Kidney (tissue), 14 donors: ENCODE data around the gene HCK. TPM values are rescaled to one million over a fixed set of nuclear protein-coding genes. Genes with fewer than 3 reads are reported as not detected.
"Not testable (repeated sequence)": the region's sequence is repeated elsewhere in the genome, so short reads cannot be mapped to it uniquely, and the experiment has no call there.

Source experiments
- DNase-seq, 5 donors: peaks; one replicate each; pipeline ENCODE4 v3.0.0-alpha.2; 2013 to 2020
- FAIRE-seq: peaks from 2 replicates; lab custom pipeline; 2012; peaks lifted over from hg19 to GRCh38; lab: Jason Lieb, UNC
- H3K27ac ChIP-seq, 2 donors: one replicate each; pipeline ENCODE4 v1.7.0; 2013; ENCODE audit warnings: low read depth in 2 of 2, low read length in 2 of 2, inconsistent platforms in 1 of 2
- H3K27me3 ChIP-seq: one replicate; pipeline ENCODE4 v1.7.1; 2013; ENCODE audit warnings: low read length, inconsistent platforms; ENCODE audit not compliant: control insufficient read depth, insufficient read depth
- H3K36me3 ChIP-seq, 3 donors: one replicate each; pipeline versions ENCODE4 v1.7.0 to v1.7.1; 2013; ENCODE audit warnings: low read length in 3 of 3, control low read depth in 1 of 3, inconsistent platforms in 1 of 3; ENCODE audit not compliant: insufficient read depth in 3 of 3, control insufficient read depth in 2 of 3
- H3K4me1 ChIP-seq, 3 donors: one replicate each; pipeline versions ENCODE4 v1.7.0 to v1.7.1; 2013; ENCODE audit warnings: low read length in 3 of 3, inconsistent platforms in 1 of 3, low read depth in 1 of 3; ENCODE audit not compliant: control insufficient read depth in 2 of 3, insufficient read depth in 2 of 3
- H3K4me3 ChIP-seq, 3 donors: one replicate each; pipeline versions ENCODE4 v1.7.0 to v1.8.1; 2013; ENCODE audit warnings: low read length in 3 of 3, control low read depth in 1 of 3, inconsistent platforms in 1 of 3
- H3K9ac ChIP-seq, 3 donors: one replicate each; pipeline versions ENCODE4 v1.7.0 to v1.7.1; 2013; ENCODE audit warnings: low read length in 3 of 3, control low read depth in 1 of 3, inconsistent platforms in 1 of 3
- H3K9me3 ChIP-seq, 3 donors: one replicate each; pipeline versions ENCODE4 v1.7.0 to v1.7.1; 2013; ENCODE audit warnings: low read length in 3 of 3, control low read depth in 1 of 3, inconsistent platforms in 1 of 3; ENCODE audit not compliant: control insufficient read depth in 2 of 3, insufficient read depth in 1 of 3
- CTCF ChIP-seq: IDR thresholded peaks from 3 replicates; pipeline ENCODE4 v1.5.1; 2012; ENCODE audit warnings: mild to moderate bottlenecking, moderate library complexity, borderline replicate concordance; ENCODE audit not compliant: insufficient read depth; ENCODE audit errors: extremely low read depth
- intact Hi-C: fragments of 100-400 bp; cut with DNase I; formaldehyde crosslinking; loops from one replicate; pipeline ENCODE4 v1.11.1; 2022
- polyA plus RNA-seq: library from polyadenylated mRNA; stranded (reverse); fragments of 350-450 nt; fragmentation: Illumina TruSeq; extraction: RNeasy Lipid Tissue Mini Kit (QIAGEN cat#74804); gene quantifications from one replicate; pipeline ENCODE4 v1.2.3, GENCODE V29; 2014; ENCODE audit warnings: low read depth, low replicate concordance; ENCODE audit not compliant: insufficient read depth
- total RNA-seq: library from RNA; stranded (reverse); fragmentation: NEBNext Ultra II Directional; extraction: Animal tissue kit (Norgen Biotek cat#: 25700); gene quantifications from one replicate; pipeline ENCODE4 v1.2.1, GENCODE V29; 2021
- donor health status: control.
- donor health status: control.
- donor health status: control.
- donor health status: control.
- donor health status: control.
- donor health status: DM: yes; HTN: yes; CAD: no.
- donor health status: Normal renal cell carcinoma (clear cell type).

The HCK gene
- total and polyA plus RNA-seq, 2 donors from 2014 or later = 3.9 to 24.0 TPM

GRCh38 chr20:32029561-32029960, 22.5 kb upstream of the HCK start:
- intact Hi-C loops = no loop called here

GRCh38 chr20:32031007-32031958, 20.8 kb upstream of the HCK start:
- H3K9ac ChIP-seq = no peak overlapping the region
- DNase-seq (peak; percentile 90 to 95 (median 92)), FAIRE-seq (no peak)
- peak; percentile 60 for TF ChIP-seq CTCF
- H3K27ac ChIP-seq = no peak overlapping the region
- no peak overlapping the region for H3K4me3 ChIP-seq
- H3K27me3 ChIP-seq = no peaks in the 10 kb centered on the region
- H3K9me3 ChIP-seq = no peaks in the 10 kb centered on the region
- peaks cover 0 to 9% (median 4%) of the 10 kb centered on the region in 3 donors for H3K4me1 ChIP-seq
- no peaks in the 10 kb centered on the region for H3K36me3 ChIP-seq
- intact Hi-C loops = no loop called here

More at GRCh38 chr20:32029561-32029960, 22.5 kb upstream of the HCK start:
- Histone ChIP-seq H3K27me3 (no peaks in the 10 kb centered on the region), H3K27ac (no peak overlapping the region), H3K9ac (no peak overlapping the region), H3K9me3 (no peaks in the 10 kb centered on the region), H3K4me3 (no peak overlapping the region), H3K36me3 (no peaks in the 10 kb centered on the region), H3K4me1 (peaks cover 0 to 9% (median 4%) of the 10 kb centered on the region in 3 donors)
- TF ChIP-seq CTCF = no peak
- FAIRE-seq = no peak
- DNase-seq = no peak

GRCh38 chr20:32033316-32033715, 18.7 kb upstream of the HCK start:
- Histone ChIP-seq H3K9me3 (no peaks in the 10 kb centered on the region), H3K4me3 (no peak overlapping the region), H3K4me1 (peaks cover 0 to 9% (median 4%) of the 10 kb centered on the region in 3 donors), H3K27ac (no peak overlapping the region), H3K27me3 (no peaks in the 10 kb centered on the region), H3K9ac (no peak overlapping the region), H3K36me3 (no peaks in the 10 kb centered on the region)
- no peak for DNase-seq
- no peak for FAIRE-seq
- TF ChIP-seq CTCF = no peak
- intact Hi-C loops = no loop called here

- H3K9me3 ChIP-seq, H3K27ac ChIP-seq, DNase-seq, intact Hi-C loops, FAIRE-seq, H3K4me3 ChIP-seq, H3K27me3 ChIP-seq, H3K36me3 ChIP-seq, H3K4me1 ChIP-seq, H3K9ac ChIP-seq: not testable (repeated sequence)
Measured at GRCh38 chr20:32033721-32034120, 18.3 kb upstream of the HCK start.
